Measurements from ENCODE around the gene MYZAP.

MYZAP gene

DNA sequence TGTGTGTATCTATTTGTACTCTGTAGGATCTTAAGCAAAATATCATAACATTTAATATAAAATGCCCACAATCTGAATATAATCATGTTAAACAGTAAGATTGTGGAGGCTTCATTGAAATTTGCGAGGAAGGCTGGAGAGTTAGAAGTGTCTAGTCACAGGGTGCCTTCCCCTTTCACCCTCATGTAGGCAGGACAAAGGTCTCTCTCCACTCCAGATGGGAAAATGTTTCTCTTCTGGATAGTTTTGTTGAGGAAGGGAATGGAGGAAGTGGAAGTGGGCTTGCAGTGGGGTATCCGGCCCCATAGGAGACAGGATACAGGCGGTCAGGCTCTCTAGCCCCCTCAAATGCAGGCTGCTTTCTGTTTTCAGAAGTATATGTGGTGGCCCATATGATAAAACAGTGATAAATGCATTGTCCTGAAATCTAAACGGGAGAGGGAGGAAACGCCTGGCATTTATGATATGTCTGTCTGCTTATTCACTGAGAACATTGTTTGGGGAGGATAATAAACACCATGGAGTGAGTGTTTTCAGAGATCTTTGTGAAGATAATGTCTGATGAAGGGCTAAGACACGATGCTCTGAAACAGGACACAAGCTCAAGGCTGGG lies 13.3 kb upstream of the MYZAP start:
- no peak overlapping the region for H3K27ac ChIP-seq (replicated peaks)
- no peak overlapping the region for H3K4me3 ChIP-seq (replicated peaks; ENCODE audit: insufficient read depth, low read length)
- H3K27me3 ChIP-seq (ENCODE audit: insufficient read depth, poor library complexity, severe bottlenecking): no peaks in the 10 kb centered on the region
- no peak for DNase-seq (ENCODE audit: low read depth in 1 of 2, low spot score in 1 of 2)
- TF ChIP-seq REST (IDR thresholded peaks at IDR 0.05; ENCODE audit: insufficient replicate concordance, low read depth): no peak
- no peak for TF ChIP-seq CTCF (IDR thresholded peaks at IDR 0.05; ENCODE audit: insufficient read depth, low read length)
- TF ChIP-seq SPI1 (IDR thresholded peaks at IDR 0.05; ENCODE audit: borderline replicate concordance, low read depth): no peak
- no peak for TF ChIP-seq GABPA (IDR thresholded peaks at IDR 0.05; ENCODE audit: low read depth)
- TF ChIP-seq POLR2AphosphoS5 (IDR thresholded peaks at IDR 0.05; ENCODE audit: low read depth): no peak

GRCh38 chr15:57580428-57580827 lies 11.3 kb upstream of the MYZAP start:
- DNase-seq (ENCODE audit: low read depth in 1 of 2, low spot score in 1 of 2): no peak
- no peak overlapping the region for H3K4me3 ChIP-seq (replicated peaks; ENCODE audit: insufficient read depth, low read length)
- H3K27ac ChIP-seq (replicated peaks): no peak overlapping the region
- peaks cover 3% of the 10 kb centered on the region for H3K27me3 ChIP-seq (ENCODE audit: insufficient read depth, poor library complexity, severe bottlenecking)
- TF ChIP-seq REST (IDR thresholded peaks at IDR 0.05; ENCODE audit: insufficient replicate concordance, low read depth) (no peak), POLR2AphosphoS5 (IDR thresholded peaks at IDR 0.05; ENCODE audit: low read depth) (no peak), SPI1 (IDR thresholded peaks at IDR 0.05; ENCODE audit: borderline replicate concordance, low read depth) (no peak), GABPA (IDR thresholded peaks at IDR 0.05; ENCODE audit: low read depth) (no peak), CTCF (IDR thresholded peaks at IDR 0.05; ENCODE audit: insufficient read depth, low read length) (no peak)

- no peak for DNase-seq (ENCODE audit: low read depth in 1 of 2, low spot score in 1 of 2)
- no peak for TF ChIP-seq SPI1 (IDR thresholded peaks at IDR 0.05; ENCODE audit: borderline replicate concordance, low read depth)
- no peak for TF ChIP-seq GABPA (IDR thresholded peaks at IDR 0.05; ENCODE audit: low read depth)
- TF ChIP-seq POLR2AphosphoS5 (IDR thresholded peaks at IDR 0.05; ENCODE audit: low read depth): no peak
- no peak for TF ChIP-seq REST (IDR thresholded peaks at IDR 0.05; ENCODE audit: insufficient replicate concordance, low read depth)
- no peak for TF ChIP-seq CTCF (IDR thresholded peaks at IDR 0.05; ENCODE audit: insufficient read depth, low read length)
- Histone ChIP-seq H3K4me3 (replicated peaks; ENCODE audit: insufficient read depth, low read length) (no peak overlapping the region), H3K27me3 (ENCODE audit: insufficient read depth, poor library complexity, severe bottlenecking) (peaks cover 3% of the 10 kb centered on the region), H3K27ac (replicated peaks) (no peak overlapping the region)
Observed at GRCh38 chr15:57580866-57581265, 10.8 kb upstream of the MYZAP start.

All from HL-60 (cell line).